GM13977 (cell line): ENCODE results near the gene TTC39C.

ENCODE experiments used
- DNase-seq: peaks from one replicate; pipeline ENCODE4 v3.0.0; 2012; ENCODE audit warnings: low spot score
- CTCF ChIP-seq: IDR thresholded peaks from 2 replicates; pipeline ENCODE4 v1.5.1; 2012; ENCODE audit warnings: mild to moderate bottlenecking, control low read depth; ENCODE audit not compliant: insufficient read depth; ENCODE audit errors: extremely low read depth, missing control alignments
- in situ Hi-C: fragments of 300-500 bp; cut with MboI; formaldehyde crosslinking; loops from one replicate; pipeline ENCODE4 v1.12.0; 2022; ENCODE audit warnings: low sequenced_read_pairs, low pct_unique_long_range_greater_than_20kb, mixed read lengths, inconsistent platforms; ENCODE audit not compliant: unreplicated experiment

Gene TTC39C

GRCh38 chr18:24015639-24016631 is 1.4 kb downstream of the TTC39C start:
- no peak for TF ChIP-seq CTCF
- in situ Hi-C loops = no loop called here
- no peak for DNase-seq

- in situ Hi-C loops = no loop called here
- TF ChIP-seq CTCF = peak; percentile 41
Observed at GRCh38 chr18:24016643-24017042, 2.1 kb downstream of the TTC39C start.

DNA sequence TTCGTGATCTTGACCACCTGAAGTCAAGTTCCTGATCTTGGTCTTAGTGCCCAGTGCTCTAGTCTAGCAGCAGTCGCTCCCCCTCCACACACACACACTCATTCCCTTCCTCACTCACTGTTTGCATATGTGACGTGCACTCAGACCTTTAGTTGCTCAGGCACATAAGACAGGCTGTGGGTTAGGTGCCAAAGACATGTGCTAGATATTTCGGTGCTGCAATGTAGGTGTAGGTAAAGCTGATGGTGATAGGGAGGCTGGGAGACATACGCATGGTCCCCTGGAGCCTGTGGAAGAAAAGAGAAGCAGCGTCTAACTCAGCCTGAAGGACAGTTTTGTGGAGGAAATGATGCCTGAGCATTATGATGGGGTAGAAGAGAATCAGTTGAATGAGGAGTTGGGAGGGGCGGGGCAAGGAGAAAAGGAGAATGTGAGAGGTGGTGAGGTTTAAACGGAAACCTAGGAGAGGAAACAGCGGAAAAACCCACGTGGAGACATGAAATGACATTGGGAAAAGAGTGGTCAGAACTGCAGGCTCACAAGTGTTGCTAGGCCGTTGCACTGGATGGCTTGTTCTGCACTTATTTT is 3.8 kb downstream of the TTC39C start:
- in situ Hi-C loops = no loop called here
- TF ChIP-seq CTCF = no peak
- DNase-seq = no peak

More at GRCh38 chr18:24016643-24017042, 2.1 kb downstream of the TTC39C start:
- no peak for DNase-seq

- DNase-seq = peak; percentile 75
- in situ Hi-C loops = no loop called here
- TF ChIP-seq CTCF = no peak
Observed at GRCh38 chr18:24019641-24020331, 5.2 kb downstream of the TTC39C start.

- no peak for TF ChIP-seq CTCF
- in situ Hi-C loops = no loop called here
- no peak for DNase-seq
Observed at GRCh38 chr18:24021505-24021904, 7.0 kb downstream of the TTC39C start.

- no peak for TF ChIP-seq CTCF
- in situ Hi-C loops = no loop called here
- DNase-seq = no peak
Observed at GRCh38 chr18:24022161-24022560, 7.6 kb downstream of the TTC39C start.
